Measurements from ENCODE around the gene PXDN. TPM values are rescaled to one million over a fixed set of nuclear protein-coding genes. Genes with fewer than 3 reads are reported as not detected.

PXDN gene
- total and polyA plus RNA-seq, 10 of the 15 experiments (the other 5 are each of a cell fraction or from before 2014, with no cell fraction given), result 0.12 to 0.69 (median 0.23) TPM; not detected in 5

GRCh38 chr2:1742681-1743395 is 1.5 kb downstream of the PXDN start:
- H3K27ac ChIP-seq (ENCODE audit: control insufficient read depth, insufficient read depth), result no peak overlapping the region
- no peaks in the 10 kb centered on the region for H3K36me3 ChIP-seq (ENCODE audit: control insufficient read depth in 2 of 2, insufficient read depth in 2 of 2, low read length in 1 of 2)
- BruUV-seq (replicated peaks), result no TSS peak
- H3K4me1 ChIP-seq (ENCODE audit: control insufficient read depth, insufficient read depth, low read length), result no peaks in the 10 kb centered on the region
- no peaks in the 10 kb centered on the region for H3K9me3 ChIP-seq (replicated peaks; ENCODE audit: control insufficient read depth, insufficient read depth, low read length)
- POLR2A ChIA-PET, result no interaction called here
- no peak overlapping the region for H3K9ac ChIP-seq (ENCODE audit: control insufficient read depth, insufficient read depth, low read length)
- ATAC-seq, result no peak
- SMC1A ChIA-PET (ENCODE audit: uncharacterized antibody, unreplicated experiment), result no interaction called here
- intact Hi-C loops (cut with micrococcal nuclease; ENCODE audit: unreplicated experiment), result no loop called here
- DNase-seq (ENCODE audit: low read depth, low spot score), result no peak
- 1% methylated on average over 50 of the region's 54 CpGs for WGBS (ENCODE audit: insufficient coverage, insufficient replicate concordance, low lambda C conversion rate, missing lambda C conversion rate)
- RAD21 ChIA-PET (ENCODE audit: unreplicated experiment), result no interaction called here
- no peak overlapping the region for H3K4me3 ChIP-seq
- no peaks in the 10 kb centered on the region for H3K79me2 ChIP-seq (ENCODE audit: control insufficient read depth, insufficient read depth, low read length)
- H2AFZ ChIP-seq (ENCODE audit: control insufficient read depth, low read depth, low read length), result no peak overlapping the region
- H4K20me1 ChIP-seq (ENCODE audit: control insufficient read depth, insufficient read depth), result no peaks in the 10 kb centered on the region
- in situ Hi-C loops (cut with MboI), result no loop called here
- no peak for FAIRE-seq
- TF ChIP-seq EGR1 (IDR thresholded peaks at IDR 0.05; ENCODE audit: borderline replicate concordance in 1 of 2, low read depth in 2 of 2, low read length in 2 of 2) (no peak), RBBP5 (conservative IDR thresholded peaks at IDR 0.05) (no peak), USF1 (IDR thresholded peaks at IDR 0.05; ENCODE audit: borderline replicate concordance, extremely low read length, insufficient read depth, low read depth, low read length) (no peak), FOXK2 (IDR thresholded peaks at IDR 0.05) (no peak)
- no peaks in the 10 kb centered on the region; a peak in 1 of 4 replicates for H3K27me3 ChIP-seq (replicated peaks in 1 of 2; ENCODE audit: control insufficient read depth in 2 of 2, insufficient read depth in 2 of 2, low read length in 1 of 2)
- no peak overlapping the region for H3K4me2 ChIP-seq (ENCODE audit: control insufficient read depth, insufficient read depth)
- CTCF ChIA-PET, result no interaction called here

GRCh38 chr2:1742301-1742680 is 2.0 kb downstream of the PXDN start:
- in situ Hi-C loops (cut with MboI) (no loop called here), intact Hi-C loops (cut with micrococcal nuclease; ENCODE audit: unreplicated experiment) (no loop called here)
- no peak for FAIRE-seq
- POLR2A ChIA-PET, result no interaction called here
- Histone ChIP-seq H2AFZ (ENCODE audit: control insufficient read depth, low read depth, low read length) (no peak overlapping the region), H3K27me3 (replicated peaks in 1 of 2; ENCODE audit: control insufficient read depth in 2 of 2, insufficient read depth in 2 of 2, low read length in 1 of 2) (no peaks in the 10 kb centered on the region; a peak in 1 of 4 replicates), H3K79me2 (ENCODE audit: control insufficient read depth, insufficient read depth, low read length) (no peaks in the 10 kb centered on the region), H3K9me3 (replicated peaks; ENCODE audit: control insufficient read depth, insufficient read depth, low read length) (no peaks in the 10 kb centered on the region), H4K20me1 (ENCODE audit: control insufficient read depth, insufficient read depth) (no peaks in the 10 kb centered on the region), H3K4me1 (ENCODE audit: control insufficient read depth, insufficient read depth, low read length) (no peaks in the 10 kb centered on the region), H3K4me3 (no peak overlapping the region), H3K4me2 (ENCODE audit: control insufficient read depth, insufficient read depth) (no peak overlapping the region), H3K9ac (ENCODE audit: control insufficient read depth, insufficient read depth, low read length) (no peak overlapping the region), H3K27ac (ENCODE audit: control insufficient read depth, insufficient read depth) (no peak overlapping the region), H3K36me3 (ENCODE audit: control insufficient read depth in 2 of 2, insufficient read depth in 2 of 2, low read length in 1 of 2) (no peaks in the 10 kb centered on the region)
- SMC1A ChIA-PET (ENCODE audit: uncharacterized antibody, unreplicated experiment), result no interaction called here
- RAD21 ChIA-PET (ENCODE audit: unreplicated experiment), result no interaction called here
- no peak for ATAC-seq
- no peak for DNase-seq (ENCODE audit: low read depth, low spot score)
- TF ChIP-seq FOS (IDR thresholded peaks at IDR 0.05; ENCODE audit: borderline replicate concordance, extremely low read depth, insufficient read length), result no peak
- no peak for TF ChIP-seq SMARCA5 (IDR thresholded peaks at IDR 0.05)
- no peak for TF ChIP-seq RFX5 (IDR thresholded peaks at IDR 0.05; ENCODE audit: low read depth, low read length)
- TF ChIP-seq TCF7 (IDR thresholded peaks at IDR 0.05; ENCODE audit: borderline replicate concordance), result no peak
- TF ChIP-seq TBL1XR1 (IDR thresholded peaks at IDR 0.05; ENCODE audit: low read depth, low read length), result no peak
- TF ChIP-seq NKRF (conservative IDR thresholded peaks at IDR 0.05), result no peak
- TF ChIP-seq MYB (IDR thresholded peaks at IDR 0.05; ENCODE audit: borderline replicate concordance, low read depth, low read length), result no peak
- CTCF ChIA-PET, result no interaction called here
- BruUV-seq (replicated peaks), result no TSS peak
- WGBS (ENCODE audit: insufficient coverage, insufficient replicate concordance, low lambda C conversion rate, missing lambda C conversion rate), result under 1% methylated on average over 13 of the region's 13 CpGs

Data from GM12878 (cell line).